ENCODE measurements around the gene SHB.
"Not testable (repeated sequence)": the region's sequence is repeated elsewhere in the genome, so short reads cannot be mapped to it uniquely, and the experiment has no call there.

Gene SHB

DNA sequence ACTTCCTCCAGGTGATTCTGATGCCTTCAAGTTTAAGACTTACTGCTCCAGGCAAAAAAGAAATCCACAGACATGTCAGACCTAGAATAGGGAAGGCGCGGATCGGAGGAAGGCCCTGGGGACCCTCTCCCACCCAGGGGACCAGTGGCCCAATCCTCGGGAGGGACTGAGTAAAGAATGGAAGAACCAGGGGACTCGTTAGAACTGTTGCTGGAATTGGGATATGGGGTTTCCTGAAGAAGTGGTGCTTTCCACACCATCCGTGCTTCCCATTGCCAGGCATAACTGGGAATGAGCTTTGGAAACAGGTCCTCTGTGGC is 101.3 kb downstream of the SHB start:
- H3K36me3 ChIP-seq (ENCODE audit: insufficient read depth, low read length), result no peaks in the 10 kb centered on the region
- no peaks in the 10 kb centered on the region for H3K4me1 ChIP-seq (ENCODE audit: insufficient read depth, low read length, severe bottlenecking)
- no peak overlapping the region for H3K27ac ChIP-seq (ENCODE audit: low read depth, low read length, poor library complexity, severe bottlenecking)
- H3K9ac ChIP-seq (ENCODE audit: low read length), result no peak overlapping the region
- H3F3A ChIP-seq (ENCODE audit: insufficient read depth, low read length), result no peaks in the 10 kb centered on the region
- H2AFZ ChIP-seq (ENCODE audit: low read length), result no peak overlapping the region
- no peaks in the 10 kb centered on the region for H3K9me2 ChIP-seq (ENCODE audit: low read depth, low read length)
- no peak overlapping the region for H3K4me2 ChIP-seq (ENCODE audit: low read length)
- no peaks in the 10 kb centered on the region for H3K9me3 ChIP-seq (ENCODE audit: low read length)
- no peaks in the 10 kb centered on the region for H4K20me1 ChIP-seq (ENCODE audit: insufficient read depth, low read length)
- H3K79me2 ChIP-seq (ENCODE audit: insufficient read depth, low read length), result no peaks in the 10 kb centered on the region
- H3K4me3 ChIP-seq (ENCODE audit: low read depth, low read length, poor library complexity, severe bottlenecking), result no peak overlapping the region
- H3K27me3 ChIP-seq (ENCODE audit: insufficient read depth, low read length), result no peaks in the 10 kb centered on the region
- no peak for TF ChIP-seq EZH2 (IDR thresholded peaks at IDR 0.05; ENCODE audit: borderline replicate concordance, low read length)

DNA sequence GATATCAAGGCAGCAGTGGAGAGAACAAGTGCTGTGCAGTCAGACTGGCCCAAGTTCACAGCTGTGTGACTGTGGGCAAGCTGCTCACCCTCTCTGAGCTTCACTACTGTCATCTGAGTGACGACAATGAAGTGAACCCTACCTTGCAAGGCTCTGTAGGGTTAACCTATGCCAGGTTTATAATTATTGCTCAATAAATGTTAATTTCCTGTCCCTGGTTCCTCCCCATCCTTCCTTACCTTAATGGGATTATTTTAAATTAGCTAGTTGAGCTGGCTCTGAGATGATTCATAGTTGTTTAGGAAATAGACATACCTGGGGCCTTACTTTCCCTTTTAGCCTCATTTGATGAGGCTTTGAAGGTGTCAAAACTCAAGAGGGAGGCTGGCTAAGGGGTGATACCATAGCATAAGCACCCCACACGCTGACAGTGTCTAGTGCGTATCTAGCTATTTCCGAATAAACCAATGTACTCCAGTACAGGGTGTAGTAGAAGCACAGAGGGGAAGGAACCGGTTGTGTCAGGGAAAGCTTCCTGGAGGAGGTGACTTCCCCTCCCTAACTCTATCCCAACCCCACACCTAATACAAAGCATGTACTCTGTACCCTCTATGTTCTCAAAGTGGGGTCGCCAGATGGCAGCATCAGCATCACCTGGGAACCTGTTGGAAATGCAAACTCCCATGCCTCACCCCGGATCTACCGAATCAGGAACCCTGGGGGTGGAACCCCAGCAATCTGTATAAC is 101.8 kb downstream of the SHB start:
- no peaks in the 10 kb centered on the region for H3K27me3 ChIP-seq (ENCODE audit: insufficient read depth, low read length)
- no peak overlapping the region for H2AFZ ChIP-seq (ENCODE audit: low read length)
- no peaks in the 10 kb centered on the region for H3K36me3 ChIP-seq (ENCODE audit: insufficient read depth, low read length)
- H3K9ac ChIP-seq (ENCODE audit: low read length), result no peak overlapping the region
- H3K9me3 ChIP-seq (ENCODE audit: low read length), result no peaks in the 10 kb centered on the region
- TF ChIP-seq, protein P1, sequence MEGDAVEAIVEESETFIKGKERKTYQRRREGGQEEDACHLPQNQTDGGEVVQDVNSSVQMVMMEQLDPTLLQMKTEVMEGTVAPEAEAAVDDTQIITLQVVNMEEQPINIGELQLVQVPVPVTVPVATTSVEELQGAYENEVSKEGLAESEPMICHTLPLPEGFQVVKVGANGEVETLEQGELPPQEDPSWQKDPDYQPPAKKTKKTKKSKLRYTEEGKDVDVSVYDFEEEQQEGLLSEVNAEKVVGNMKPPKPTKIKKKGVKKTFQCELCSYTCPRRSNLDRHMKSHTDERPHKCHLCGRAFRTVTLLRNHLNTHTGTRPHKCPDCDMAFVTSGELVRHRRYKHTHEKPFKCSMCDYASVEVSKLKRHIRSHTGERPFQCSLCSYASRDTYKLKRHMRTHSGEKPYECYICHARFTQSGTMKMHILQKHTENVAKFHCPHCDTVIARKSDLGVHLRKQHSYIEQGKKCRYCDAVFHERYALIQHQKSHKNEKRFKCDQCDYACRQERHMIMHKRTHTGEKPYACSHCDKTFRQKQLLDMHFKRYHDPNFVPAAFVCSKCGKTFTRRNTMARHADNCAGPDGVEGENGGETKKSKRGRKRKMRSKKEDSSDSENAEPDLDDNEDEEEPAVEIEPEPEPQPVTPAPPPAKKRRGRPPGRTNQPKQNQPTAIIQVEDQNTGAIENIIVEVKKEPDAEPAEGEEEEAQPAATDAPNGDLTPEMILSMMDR (IDR thresholded peaks at IDR 0.05; ENCODE audit: low read length), result no peak
- no peak for TF ChIP-seq EZH2 (IDR thresholded peaks at IDR 0.05; ENCODE audit: borderline replicate concordance, low read length)
- H4K20me1 ChIP-seq (ENCODE audit: insufficient read depth, low read length), result no peaks in the 10 kb centered on the region
- H3K4me1 ChIP-seq (ENCODE audit: insufficient read depth, low read length, severe bottlenecking), result no peaks in the 10 kb centered on the region
- H3K4me3 ChIP-seq (ENCODE audit: low read depth, low read length, poor library complexity, severe bottlenecking), result no peak overlapping the region
- no peaks in the 10 kb centered on the region for H3K9me2 ChIP-seq (ENCODE audit: low read depth, low read length)
- no peaks in the 10 kb centered on the region for H3F3A ChIP-seq (ENCODE audit: insufficient read depth, low read length)
- no peak overlapping the region for H3K27ac ChIP-seq (ENCODE audit: low read depth, low read length, poor library complexity, severe bottlenecking)
- H3K79me2 ChIP-seq (ENCODE audit: insufficient read depth, low read length), result no peaks in the 10 kb centered on the region
- H3K4me2 ChIP-seq (ENCODE audit: low read length), result no peak overlapping the region

DNA sequence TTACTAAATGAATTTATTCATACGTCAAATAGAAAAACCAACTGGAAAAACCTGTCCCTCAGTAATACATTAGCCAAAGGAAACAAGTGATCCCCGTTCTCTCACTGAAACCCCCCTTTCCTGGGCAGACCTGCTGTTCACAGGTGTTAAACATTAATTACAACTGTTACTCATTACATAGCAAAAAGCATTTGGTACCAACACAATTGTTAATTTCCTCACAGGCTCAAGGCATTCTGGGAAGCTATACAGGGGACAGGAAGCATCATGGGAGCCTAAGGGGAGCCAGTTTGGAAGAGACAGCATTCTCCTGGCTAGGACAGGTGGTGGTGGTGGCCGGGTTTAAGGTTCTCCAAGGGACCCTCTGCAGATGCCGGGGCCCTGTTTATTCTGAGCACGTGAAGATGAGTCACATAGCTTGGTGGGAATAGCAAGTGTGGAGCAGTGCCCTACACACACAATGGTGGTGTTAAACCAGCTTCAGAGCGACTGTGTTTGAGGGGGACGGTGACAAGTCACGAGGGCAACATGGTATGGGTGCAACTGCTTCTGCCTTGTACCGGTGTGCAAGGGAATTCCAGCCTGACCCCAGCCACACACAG is 102.5 kb downstream of the SHB start:
- no peak for TF ChIP-seq EZH2 (IDR thresholded peaks at IDR 0.05; ENCODE audit: borderline replicate concordance, low read length)
- TF ChIP-seq, protein P1 (IDR thresholded peaks at IDR 0.05; ENCODE audit: low read length), result no peak
- Histone ChIP-seq H3K9me3 (ENCODE audit: low read length) (no peaks in the 10 kb centered on the region), H3K4me1 (ENCODE audit: insufficient read depth, low read length, severe bottlenecking) (no peaks in the 10 kb centered on the region), H3K27me3 (ENCODE audit: insufficient read depth, low read length) (0 out of 2 replicates have a peak, but pooled peaks cover 6% of the 10 kb centered on the region), H3K36me3 (ENCODE audit: insufficient read depth, low read length) (no peaks in the 10 kb centered on the region), H3K9me2 (ENCODE audit: low read depth, low read length) (no peaks in the 10 kb centered on the region), H3F3A (ENCODE audit: insufficient read depth, low read length) (no peaks in the 10 kb centered on the region), H3K79me2 (ENCODE audit: insufficient read depth, low read length) (no peaks in the 10 kb centered on the region), H2AFZ (ENCODE audit: low read length) (no peak overlapping the region), H4K20me1 (ENCODE audit: insufficient read depth, low read length) (no peaks in the 10 kb centered on the region), H3K27ac (ENCODE audit: low read depth, low read length, poor library complexity, severe bottlenecking) (no peak overlapping the region), H3K4me2 (ENCODE audit: low read length) (no peak overlapping the region), H3K4me3 (ENCODE audit: low read depth, low read length, poor library complexity, severe bottlenecking) (no peak overlapping the region), H3K9ac (ENCODE audit: low read length) (no peak overlapping the region)

DNA sequence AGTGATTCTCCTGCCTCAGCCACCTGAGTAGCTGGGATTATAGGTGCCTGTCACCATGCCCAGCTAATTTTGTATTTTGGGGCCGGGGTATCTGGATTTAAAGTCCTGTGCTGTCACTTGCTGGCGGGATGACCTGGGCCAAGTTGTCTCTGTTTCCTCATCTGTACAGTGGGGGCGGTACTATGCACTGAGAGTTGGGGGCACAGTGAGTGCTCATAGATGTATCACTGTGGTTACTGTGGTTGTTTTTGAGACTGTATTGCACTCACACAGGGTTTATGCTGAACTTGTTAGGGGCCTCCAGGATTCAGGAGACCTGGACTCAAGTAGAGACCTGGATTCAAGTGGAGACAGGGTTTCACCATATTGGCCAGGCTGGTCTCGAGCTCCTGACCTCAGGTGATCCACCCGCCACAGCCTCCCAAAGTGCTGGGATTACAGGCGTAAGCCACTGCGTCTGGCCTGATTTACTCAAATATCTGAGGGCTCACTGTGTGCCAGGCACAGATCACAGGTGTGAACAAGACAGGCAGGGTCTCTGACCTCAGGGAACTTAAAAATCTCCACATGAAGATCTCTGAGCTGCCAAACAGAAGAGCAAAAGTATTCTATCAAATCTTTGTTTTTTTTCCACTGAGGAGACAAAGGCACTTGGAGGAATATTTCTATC is 103.2 kb downstream of the SHB start:
- H4K20me1 ChIP-seq (ENCODE audit: insufficient read depth, low read length); H3K36me3 ChIP-seq (ENCODE audit: insufficient read depth, low read length); H3F3A ChIP-seq (ENCODE audit: insufficient read depth, low read length); H3K4me1 ChIP-seq (ENCODE audit: insufficient read depth, low read length, severe bottlenecking); H2AFZ ChIP-seq (ENCODE audit: low read length); H3K27ac ChIP-seq (ENCODE audit: low read depth, low read length, poor library complexity, severe bottlenecking); H3K79me2 ChIP-seq (ENCODE audit: insufficient read depth, low read length); H3K9ac ChIP-seq (ENCODE audit: low read length); H3K4me3 ChIP-seq (ENCODE audit: low read depth, low read length, poor library complexity, severe bottlenecking); H3K4me2 ChIP-seq (ENCODE audit: low read length); H3K27me3 ChIP-seq (ENCODE audit: insufficient read depth, low read length); H3K9me2 ChIP-seq (ENCODE audit: low read depth, low read length); H3K9me3 ChIP-seq (ENCODE audit: low read length): not testable (repeated sequence)

Measured in OCI-LY1 (cell line).